Fibroblast of villous mesenchyme (primary cell): Measurements from ENCODE around the gene FCRLA. TPM values are rescaled to one million over a fixed set of nuclear protein-coding genes. Genes with fewer than 3 reads are reported as not detected.

Source experiments
- DNase-seq: peaks from one replicate; pipeline ENCODE4 v3.0.0-alpha.2; 2010; ENCODE audit warnings: low read depth
- H3K4me3 ChIP-seq: 2 replicates; pipeline ENCODE4 v1.5.1; 2011; ENCODE audit warnings: low read depth, mild to moderate bottlenecking, low read length
- CTCF ChIP-seq: IDR thresholded peaks from 2 replicates; pipeline ENCODE4 v1.5.1; 2012; ENCODE audit warnings: low read depth, mild to moderate bottlenecking, low read length; ENCODE audit not compliant: insufficient read depth
- total RNA-seq: library from RNA; depleted of rRNA; stranded (reverse); fragments of >200 nt; gene quantifications from 2 replicates; pipeline ENCODE4 v1.2.3, GENCODE V29; 2012

FCRLA gene
- total RNA-seq, 1 donor = 0.86 TPM

GRCh38 chr1:161726473-161727255 is 19.6 kb downstream of the FCRLA start:
- DNase-seq = peak; percentile 91
- TF ChIP-seq CTCF = no peak

GRCh38 chr1:161727256-161727924 is 20.4 kb downstream of the FCRLA start:
- no peak for TF ChIP-seq CTCF
- peak overlapping the region; percentile 87 for H3K4me3 ChIP-seq
- peak; percentile 86 for DNase-seq

More at GRCh38 chr1:161726473-161727255, 19.6 kb downstream of the FCRLA start:
- H3K4me3 ChIP-seq = peak overlapping the region; percentile 87

GRCh38 chr1:161728376-161729226 is 21.6 kb downstream of the FCRLA start:
- no peak for TF ChIP-seq CTCF
- DNase-seq = no peak
- H3K4me3 ChIP-seq = no peak overlapping the region

GRCh38 chr1:161730050-161730564 is 23.1 kb downstream of the FCRLA start:
- peak; percentile 30 for DNase-seq
- H3K4me3 ChIP-seq = no peak overlapping the region
- TF ChIP-seq CTCF = no peak

- TF ChIP-seq CTCF = no peak
- DNase-seq = no peak
- H3K4me3 ChIP-seq = no peak overlapping the region
Observed at GRCh38 chr1:161731241-161731640, 24.2 kb downstream of the FCRLA start.

DNA sequence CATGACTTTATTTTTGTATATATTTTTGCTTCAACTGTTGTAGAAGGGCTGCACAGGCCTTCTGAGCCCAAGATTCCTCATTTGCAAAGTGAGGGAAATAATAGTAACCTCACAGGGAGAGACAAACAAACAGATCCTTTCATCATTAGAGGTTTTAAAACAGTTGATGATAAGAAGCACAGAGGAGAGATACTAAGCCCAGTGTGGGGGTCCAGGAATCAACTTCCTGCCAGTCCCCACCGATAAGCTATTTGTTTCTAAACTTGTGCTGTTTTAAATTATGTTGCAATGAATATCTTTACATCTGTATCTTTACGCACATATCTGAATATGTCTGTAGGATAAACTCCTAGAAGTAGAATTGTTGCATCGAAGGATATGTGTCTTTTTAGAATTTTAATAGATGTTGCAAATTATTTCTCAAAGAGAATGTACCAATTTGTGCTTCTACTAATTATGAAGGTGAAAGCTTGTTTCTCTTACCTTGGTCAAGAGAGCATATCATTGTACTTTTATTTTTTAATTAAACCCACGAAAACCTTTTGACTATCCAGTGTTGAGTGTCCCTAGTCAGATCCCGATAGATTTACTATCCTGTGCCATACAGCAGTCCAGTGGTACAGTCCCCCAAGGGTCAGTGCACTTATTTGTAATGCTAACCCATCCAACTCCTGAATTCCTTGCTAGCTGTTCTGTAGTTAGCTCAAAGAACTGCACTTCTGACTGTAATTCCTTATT is 25.1 kb downstream of the FCRLA start:
- TF ChIP-seq CTCF = no peak
- no peak overlapping the region for H3K4me3 ChIP-seq
- no peak for DNase-seq
